ENCODE measurements around the gene POLA1.

The POLA1 gene

DNA sequence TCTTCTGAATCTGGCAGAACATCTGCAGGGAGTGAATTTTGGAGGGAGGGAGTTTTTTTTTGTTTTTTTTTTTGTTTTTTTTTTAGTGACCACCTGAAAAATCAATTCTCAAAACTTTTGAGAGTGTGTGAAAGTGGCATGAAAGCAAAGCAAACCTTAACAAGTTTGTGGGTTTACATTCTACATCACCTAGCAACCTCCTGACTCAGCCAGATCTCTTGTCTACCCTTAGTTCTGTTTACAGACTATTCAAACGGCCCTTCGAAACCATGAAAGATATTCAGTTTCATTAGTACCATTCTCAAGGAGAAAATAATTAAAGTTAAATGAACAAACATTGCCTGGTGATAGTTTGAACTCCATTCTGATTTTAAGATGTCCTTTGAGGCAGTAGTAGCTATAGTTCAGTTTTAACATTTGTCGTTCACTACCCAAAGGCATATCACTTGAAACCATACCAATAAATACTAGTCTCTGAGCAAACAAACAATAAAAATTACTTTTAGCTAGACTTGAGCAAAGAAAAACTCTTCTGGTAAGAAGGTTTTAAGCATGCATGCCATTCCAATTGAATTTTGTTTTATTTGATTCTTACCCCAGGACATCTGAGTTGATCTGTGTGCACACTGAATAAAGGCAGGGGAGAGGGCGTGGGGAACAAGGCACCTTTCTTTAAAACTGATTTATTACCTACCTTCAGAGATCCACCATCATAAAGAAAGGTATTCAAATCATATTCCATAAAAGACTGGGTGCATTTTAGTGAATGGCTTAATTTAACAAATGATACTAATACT lies 184.3 kb downstream of the POLA1 start:
- DNase-seq (ENCODE audit: low read depth), result no peak

DNA sequence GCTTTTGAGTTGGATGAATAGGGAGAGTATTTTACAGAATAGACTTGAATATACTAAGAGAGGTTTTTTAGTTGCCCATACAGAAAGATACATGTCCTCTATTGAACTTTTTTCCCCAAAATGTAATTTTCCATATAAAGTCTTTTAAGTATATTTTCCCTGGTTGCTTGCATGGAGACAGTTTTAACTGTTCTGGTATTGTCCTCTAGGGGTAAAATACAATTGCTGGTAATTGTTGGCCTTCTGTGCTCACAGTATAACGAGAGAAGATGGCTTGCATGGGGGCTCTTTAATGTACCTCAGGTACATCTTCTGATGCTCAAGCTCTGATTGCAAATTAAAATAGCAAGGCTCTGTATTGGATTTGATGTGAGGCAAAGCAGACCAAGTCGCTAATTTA lies 186.0 kb downstream of the POLA1 start:
- DNase-seq (ENCODE audit: low read depth), result no peak

DNA sequence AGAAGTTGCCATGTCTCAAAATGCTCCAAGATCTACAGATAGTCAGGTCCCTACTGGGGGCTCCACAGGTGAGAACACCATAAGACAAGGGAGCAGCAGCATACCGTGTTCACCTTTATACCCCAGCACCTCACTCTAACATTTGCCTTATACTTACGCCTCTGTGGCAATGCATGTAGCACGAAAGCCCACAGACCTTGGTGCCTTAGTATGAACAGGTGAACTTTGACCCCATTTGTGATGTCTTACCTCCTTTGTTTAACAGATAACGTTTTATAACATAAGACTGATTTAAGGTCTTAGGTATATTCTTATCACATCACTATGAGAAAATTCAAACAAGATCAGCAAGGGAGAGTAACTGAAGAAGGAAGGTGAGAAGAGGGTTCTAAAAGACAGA lies 193.2 kb downstream of the POLA1 start:
- no peak for DNase-seq (ENCODE audit: low read depth)

DNA sequence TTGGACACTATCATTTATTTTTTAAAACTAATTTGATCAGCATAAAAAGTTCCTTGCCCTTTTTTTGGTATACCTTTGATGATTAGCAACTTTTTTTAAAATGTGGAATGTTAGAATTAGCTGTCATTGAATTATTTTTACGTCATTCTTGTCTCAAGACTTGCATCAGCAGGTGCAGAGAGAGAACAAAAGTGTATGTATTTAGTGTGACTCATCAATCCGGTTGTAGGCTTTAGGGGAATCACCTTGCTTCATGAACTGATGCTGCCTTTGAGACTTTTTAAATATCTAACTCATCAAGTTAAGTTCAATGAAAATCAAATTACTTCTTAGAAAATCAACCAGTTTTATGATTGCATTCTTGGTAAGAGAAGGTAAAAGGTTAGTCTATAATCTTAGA lies 197.0 kb downstream of the POLA1 start:
- DNase-seq (ENCODE audit: low read depth), result no peak

DNA sequence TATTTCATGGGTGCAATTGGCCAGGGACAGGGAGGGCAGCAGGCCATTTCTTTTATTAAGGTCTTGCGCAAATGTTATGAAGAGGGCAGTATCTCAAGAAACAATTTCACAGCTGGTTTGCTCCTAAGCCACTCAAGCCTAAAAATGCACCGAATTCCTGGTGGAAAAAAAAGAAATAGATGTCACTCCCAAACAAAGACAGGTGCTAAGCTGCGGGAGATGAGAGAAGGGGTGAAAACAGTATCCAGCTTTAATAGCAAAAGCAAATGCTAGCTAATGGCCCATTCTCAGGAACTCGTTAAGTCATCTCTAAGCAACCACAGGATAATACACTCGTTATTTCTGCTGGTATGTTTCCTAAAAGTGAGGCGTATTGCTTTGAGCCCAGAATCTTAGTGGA lies 205.7 kb downstream of the POLA1 start:
- DNase-seq (ENCODE audit: low read depth), result no peak

DNA sequence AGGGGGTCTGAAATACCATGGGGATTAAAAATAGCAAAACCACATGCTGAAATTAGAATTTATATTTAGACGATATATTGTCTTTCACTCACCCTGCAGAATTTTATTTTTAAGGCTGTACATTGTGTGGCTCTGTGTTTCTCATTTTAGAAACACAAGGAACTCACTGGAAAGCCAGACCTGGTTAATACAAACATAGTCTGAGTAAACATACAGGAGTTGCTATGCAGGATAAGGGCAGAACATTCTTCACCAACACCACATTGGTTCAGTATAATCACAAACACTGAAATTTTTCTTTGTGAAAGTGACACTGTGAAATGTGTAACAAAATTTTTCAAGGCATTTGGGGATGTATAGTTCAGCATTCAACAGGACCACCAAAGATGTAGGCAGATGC lies 206.5 kb downstream of the POLA1 start:
- no peak for DNase-seq (ENCODE audit: low read depth)

DNA sequence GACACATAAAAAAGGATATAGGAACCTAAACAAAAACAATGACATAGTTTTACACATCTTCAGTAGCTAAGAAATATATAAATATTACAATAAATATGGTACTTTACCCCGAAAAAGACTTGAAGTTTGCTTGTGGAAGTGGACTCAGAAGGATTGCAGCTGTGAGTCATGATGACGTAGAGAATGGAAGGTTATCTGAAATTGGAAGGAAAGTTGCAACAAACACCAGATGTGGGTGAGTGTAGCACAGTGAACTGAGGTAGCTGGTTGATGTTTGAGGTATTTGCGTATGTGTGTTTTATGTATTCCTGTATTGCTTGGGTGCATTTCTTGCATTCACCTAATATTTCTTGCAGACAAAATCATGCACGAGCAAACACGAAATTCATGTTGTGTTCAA lies 209.1 kb downstream of the POLA1 start:
- no peak for DNase-seq (ENCODE audit: low read depth)

DNA sequence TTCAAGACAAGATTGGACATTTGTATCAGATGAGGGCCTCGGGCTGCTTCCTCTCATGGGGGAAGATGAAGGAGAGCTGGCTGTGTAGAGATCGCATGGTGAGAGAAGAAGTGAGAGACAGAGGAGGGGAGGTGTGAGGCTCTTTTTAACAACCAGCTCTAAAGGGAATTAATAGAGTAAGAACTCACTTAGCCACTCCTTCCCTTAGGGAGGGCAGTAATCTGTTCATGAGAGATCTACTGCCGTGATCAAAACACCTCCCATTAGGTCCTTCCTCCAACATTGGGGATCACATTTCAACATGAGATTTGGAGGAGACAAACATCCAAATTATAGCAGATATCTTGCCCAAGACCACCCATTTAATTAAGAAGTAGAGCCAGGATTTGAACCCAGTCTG lies 225.0 kb downstream of the POLA1 start:
- no peak for DNase-seq (ENCODE audit: low read depth)

DNA sequence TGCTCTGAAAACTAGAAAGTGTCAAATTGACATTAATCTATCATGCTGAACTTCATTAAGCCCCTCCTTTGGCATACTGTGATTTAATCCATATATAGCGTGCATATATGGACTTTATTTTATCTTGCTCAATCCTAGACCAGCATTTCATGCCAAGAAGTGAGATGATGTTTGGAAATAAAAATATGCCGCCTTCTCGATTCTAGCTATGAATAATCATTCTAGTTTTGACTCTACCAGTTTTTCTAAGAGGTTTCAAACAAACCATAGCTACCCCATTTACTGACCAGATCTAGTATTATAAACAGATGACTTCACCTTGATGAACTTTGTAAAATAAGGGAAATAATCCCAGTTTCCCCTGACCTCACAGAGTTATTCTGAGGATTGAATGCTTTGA lies 227.1 kb downstream of the POLA1 start:
- no peak for DNase-seq (ENCODE audit: low read depth)

DNA sequence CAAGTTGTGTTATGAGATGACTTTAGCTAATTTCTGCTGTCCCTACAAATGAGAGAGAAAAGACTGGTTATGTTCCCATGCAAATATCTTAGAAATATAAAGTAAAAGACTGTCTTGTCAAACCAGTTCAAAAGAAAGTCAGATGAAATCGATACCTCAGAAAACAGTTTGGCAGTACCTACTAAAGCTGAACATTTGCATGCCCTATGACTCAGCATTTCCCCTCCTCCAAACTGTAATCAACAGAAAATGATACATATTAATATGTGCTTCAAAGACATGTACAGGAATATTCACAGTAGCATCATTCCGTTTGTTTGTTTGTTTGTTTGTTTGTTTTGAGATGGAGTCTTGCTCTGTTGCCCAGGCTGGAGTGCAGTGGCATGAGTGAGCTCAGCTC lies 231.7 kb downstream of the POLA1 start:
- no peak for DNase-seq (ENCODE audit: low read depth)

DNA sequence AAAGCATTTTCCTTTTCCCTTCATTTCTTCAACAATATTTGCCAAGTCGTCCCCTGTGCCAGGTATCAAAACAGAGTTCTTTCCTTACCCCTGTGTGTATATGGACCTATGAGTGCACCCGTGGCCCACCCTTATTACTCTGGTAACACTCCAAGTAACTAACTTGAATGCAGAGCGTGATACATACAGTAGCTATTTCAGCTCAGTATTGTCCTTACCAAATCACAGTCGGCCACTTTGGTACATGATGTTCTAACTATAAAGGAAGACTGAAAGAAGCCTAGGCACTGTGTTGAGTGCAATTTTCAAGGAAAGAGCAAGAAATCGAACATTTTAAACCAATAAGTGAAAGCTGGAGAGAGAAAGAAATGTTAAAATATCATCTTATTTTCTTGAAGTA lies 233.7 kb downstream of the POLA1 start:
- no peak for DNase-seq (ENCODE audit: low read depth)

DNA sequence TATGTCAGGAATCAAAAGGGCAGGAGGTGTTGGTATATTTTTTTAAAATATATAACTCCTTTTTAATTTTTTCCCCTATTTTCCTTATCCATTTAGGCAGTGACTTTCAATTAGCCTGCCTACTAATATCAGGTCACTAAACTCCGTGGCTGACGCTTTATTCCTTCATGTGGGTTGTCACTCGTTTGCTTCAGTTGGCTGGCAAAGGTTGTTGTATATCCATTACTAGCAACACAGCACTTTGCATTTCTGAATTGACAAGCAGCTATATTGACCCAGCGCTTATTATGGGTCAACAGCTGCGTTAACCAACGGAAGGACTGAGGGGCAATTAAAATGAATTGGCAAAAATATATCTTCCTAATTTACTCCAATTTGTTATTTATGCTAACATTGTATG lies 234.4 kb downstream of the POLA1 start:
- no peak for DNase-seq (ENCODE audit: low read depth)

DNA sequence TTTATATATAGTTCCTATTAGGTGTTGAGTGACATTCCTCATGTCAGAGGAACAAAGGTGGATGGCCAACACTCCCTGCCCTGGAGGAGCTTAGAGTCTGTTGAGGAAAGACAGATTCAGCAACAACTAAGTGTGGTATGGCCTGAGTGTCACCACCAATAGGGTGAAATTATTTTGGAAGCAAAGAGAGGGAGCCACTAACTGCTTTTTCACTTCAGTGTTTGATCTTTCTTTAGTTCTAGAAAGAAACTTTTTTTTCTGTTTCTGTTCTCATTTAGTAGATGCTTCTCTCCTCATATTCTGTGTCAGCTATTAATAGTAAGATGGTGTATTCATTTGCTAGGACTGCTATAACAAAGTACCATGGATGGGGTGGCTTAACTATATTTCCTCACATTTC lies 240.6 kb downstream of the POLA1 start:
- no peak for DNase-seq (ENCODE audit: low read depth)

DNA sequence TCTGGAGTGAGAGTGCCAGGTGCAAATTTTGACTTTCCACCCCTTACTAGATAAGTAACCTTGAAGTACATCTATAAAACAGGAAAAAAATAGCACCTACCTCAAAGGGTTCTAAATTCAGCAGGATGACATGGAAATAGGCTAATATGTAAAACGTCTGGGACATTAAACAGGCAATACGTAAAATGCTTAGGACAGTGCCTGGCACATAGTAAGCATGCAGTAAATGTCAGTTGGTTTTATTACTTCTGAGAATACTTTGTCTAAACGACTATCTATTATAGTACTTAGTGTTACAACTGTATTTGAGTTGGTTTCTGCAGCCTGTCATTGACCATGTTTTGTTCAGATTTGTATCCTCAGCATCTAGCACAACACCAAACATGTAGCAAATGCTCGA lies 251.3 kb downstream of the POLA1 start:
- no peak for DNase-seq (ENCODE audit: low read depth)

DNA sequence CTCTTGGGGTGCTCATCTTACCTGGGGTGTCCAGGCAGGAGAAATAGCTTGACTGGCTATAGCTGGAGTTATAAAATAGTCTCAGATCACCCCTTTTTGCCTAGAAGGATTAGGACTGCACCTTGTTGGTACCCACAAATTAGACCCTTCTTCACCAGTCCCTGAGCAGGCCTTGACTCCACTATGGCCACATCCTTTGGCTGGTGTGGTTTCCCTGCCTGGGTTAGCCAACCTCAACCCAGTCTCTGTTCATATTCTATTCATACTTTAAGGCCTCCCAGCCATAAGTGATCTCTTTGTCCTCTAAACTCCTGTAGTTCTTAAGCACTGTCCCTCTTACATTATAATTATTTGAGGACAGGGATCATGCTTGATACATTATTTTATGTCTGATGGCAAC lies 252.7 kb downstream of the POLA1 start:
- DNase-seq (ENCODE audit: low read depth), result no peak

DNA sequence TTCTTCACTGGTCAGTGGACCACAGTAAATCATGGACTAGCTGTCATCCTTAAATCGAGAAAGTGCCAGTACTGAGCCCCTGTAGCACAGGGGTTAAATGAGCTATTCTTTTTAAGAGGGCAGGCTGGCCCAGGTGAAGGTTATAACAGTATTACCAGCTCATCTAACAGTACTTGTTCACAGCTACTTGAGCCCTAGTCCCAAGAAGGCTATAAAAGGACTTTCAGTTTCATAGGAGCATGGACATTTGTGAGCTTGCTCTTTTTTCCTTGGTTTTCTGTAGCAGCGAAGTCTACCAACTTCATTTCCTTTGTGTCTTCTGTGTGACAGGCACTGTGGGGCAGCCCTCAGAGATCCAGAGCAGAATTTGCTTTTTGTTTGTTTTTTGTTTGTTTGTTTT lies 261.0 kb downstream of the POLA1 start:
- DNase-seq (ENCODE audit: low read depth), result no peak

DNA sequence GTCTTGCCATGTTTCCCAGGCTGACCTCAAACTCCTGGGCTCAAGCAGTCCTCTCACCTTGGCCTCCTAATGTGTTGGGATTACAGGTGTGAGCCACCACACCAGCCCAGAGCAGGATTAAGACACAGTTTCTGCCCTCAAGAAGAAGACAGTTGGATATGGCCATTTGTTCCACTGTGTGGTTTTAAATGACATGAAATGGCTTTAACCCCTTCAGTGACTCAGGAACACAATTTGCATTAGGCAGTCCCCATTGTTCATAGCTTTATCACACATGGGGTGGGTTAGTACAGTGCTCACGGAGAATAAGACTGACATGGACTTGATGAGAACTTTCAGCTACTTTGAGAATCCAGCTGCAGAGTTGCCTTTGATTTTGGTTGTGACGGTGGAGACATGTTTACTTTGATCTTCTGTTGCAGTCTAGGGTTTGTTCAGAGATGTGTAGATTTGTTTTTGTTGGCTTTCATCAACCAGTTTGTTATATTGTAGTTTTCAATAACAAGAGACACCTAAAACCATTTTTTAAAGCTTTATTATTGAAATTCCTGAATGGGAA lies 261.7 kb downstream of the POLA1 start:
- no peak for DNase-seq (ENCODE audit: low read depth)

DNA sequence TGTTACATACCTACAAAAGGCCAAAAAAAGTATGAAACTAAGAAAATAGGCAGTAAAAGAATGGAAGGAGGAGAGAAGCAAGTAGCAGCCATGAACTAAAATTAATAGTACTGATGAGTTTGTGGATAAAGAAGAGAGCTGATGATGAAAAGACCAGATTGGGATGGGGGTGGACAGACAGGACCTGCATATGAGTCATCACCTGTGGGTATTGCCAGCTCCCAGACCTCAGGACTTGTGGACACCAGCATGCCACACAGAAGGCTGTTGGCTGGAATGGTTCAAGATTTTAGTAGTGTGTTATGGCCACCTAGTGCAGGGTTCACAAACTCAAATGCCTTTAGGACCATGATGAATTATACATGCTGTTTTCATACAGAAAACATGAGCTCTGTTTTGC lies 263.1 kb downstream of the POLA1 start:
- DNase-seq (ENCODE audit: low read depth), result no peak

DNA sequence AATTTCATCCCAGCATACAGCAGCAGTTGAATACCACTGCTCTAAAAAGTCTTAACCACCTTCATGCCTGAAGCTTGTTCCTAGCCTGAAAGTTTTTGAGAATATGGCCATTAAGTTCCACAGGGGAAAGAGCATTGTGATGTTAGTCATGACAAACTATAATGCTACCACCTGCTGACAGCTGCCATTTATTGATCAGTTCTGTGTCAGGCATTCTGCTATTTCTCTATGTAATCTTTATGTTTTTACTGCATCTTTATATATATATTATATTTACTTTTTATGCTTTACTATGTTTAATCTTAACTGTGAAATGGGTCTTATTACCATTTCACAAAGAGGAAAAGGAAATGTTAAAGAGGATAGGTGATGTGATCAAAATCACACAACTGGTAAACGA lies 268.1 kb downstream of the POLA1 start:
- DNase-seq (ENCODE audit: low read depth), result no peak

DNA sequence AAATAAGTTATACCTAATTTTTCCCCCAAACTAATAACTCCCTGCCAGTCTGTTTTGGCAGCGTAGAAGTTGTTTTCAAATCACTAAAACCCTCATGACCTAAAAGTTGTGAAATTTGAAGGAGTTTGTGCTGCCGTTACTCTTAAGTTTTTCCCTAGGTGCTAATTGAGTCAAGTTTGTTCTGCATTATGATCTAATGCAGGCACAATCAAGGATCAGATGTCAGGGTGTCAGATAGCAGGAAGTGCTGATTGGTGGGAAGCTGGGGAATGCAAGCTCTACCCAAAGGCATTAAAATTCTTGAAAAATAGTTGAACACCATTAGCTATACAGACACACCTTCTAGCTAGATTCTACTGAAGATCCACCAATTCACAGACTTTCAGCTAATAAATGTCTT lies 270.1 kb downstream of the POLA1 start:
- DNase-seq (ENCODE audit: low read depth), result no peak

DNA sequence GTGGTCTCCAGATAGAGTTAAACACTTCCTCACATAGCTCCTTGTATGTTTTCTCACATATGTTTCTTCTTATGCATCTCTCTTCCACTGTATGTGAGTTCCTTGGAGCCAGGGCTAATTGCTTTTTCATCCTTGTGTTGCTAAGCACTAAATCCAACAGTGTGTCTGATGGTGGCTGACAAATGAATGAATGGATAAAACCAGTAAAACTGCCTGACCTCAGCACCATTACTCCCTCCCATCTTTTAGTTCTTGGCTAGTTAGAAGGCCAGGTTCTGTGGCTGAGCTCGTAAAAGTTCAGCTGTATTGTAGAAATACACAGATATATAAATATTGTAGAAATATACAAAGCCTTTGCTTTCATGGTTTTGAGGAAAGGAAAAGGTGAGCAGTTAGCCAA lies 271.7 kb downstream of the POLA1 start:
- DNase-seq (ENCODE audit: low read depth), result no peak

DNA sequence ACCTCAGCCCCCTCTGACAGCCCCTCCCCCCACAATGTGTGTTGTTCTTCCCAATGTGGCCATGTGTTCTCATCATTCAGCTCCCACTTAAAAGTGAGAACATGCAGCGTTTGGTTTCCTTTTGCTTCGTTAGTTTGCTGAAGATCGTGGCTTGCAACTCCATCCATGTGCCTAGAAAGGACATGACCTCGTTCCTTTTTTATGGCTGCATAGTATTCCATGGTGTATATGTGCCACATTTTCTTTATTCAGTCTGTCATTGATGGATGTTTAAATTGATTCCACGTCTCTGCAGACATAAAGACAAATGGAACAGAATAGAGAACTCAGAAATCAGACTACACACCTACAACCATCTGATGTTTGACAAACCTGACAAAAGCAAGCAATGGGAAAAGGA lies 276.1 kb downstream of the POLA1 start:
- DNase-seq (ENCODE audit: low read depth), result no peak

DNA sequence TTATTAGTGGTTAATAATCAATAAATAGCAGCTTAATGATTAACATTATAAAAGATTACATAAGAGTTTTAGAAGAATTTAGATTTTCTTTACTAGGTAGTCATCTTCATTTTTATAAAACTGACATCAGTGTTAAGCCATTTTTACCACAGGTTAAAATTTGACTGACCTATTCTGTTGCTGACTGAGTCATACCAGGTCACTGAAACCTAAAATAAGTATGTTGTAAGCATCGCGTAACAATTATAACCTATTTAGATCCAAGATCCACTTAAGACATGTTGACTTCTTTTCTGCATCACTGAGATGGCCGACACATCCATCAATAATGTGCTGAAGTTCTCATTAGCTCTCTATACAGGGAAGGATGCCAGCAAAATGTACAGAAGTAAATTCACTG lies 285.4 kb downstream of the POLA1 start:
- no peak for DNase-seq (ENCODE audit: low read depth)

DNA sequence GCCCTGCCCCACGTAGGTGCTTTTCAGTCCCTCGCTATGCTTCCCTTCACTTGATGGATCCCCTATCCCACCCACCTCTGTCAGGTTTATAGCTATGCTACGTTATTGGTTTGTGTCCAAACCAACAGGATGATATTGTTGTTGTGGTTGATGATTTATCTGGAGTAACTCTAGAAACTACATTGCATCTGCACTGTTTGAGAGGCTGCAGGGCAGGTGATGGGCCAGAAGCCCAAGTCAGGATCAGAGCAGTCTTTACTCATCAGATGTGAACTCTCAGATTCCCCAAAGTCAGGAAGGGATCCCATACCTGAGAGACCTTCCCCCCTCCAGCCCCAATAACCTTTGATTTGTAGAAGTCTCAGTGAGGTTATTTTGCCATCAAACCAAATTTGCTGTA lies 287.3 kb downstream of the POLA1 start:
- no peak for DNase-seq (ENCODE audit: low read depth)
